Subcutaneous abdominal adipose tissue (tissue), 5 donors: Measurements from ENCODE around the gene XYLT1.

Source experiments
- H3K27ac ChIP-seq: one replicate; pipeline ENCODE4 v1.7.0; 2013; ENCODE audit warnings: low read depth, mild to moderate bottlenecking, inconsistent platforms, low read length, moderate library complexity
- H3K27me3 ChIP-seq, 5 donors: one replicate each; pipeline ENCODE4 v1.7.0; 2013; ENCODE audit warnings: low read length in 5 of 5, inconsistent platforms in 1 of 5; ENCODE audit not compliant: control insufficient read depth in 5 of 5, insufficient read depth in 4 of 5
- H3K36me3 ChIP-seq, 5 donors: one replicate each; pipeline ENCODE4 v1.7.0; 2013; ENCODE audit warnings: low read length in 5 of 5; ENCODE audit not compliant: control insufficient read depth in 5 of 5, insufficient read depth in 5 of 5
- H3K4me1 ChIP-seq, 5 donors: one replicate each; pipeline ENCODE4 v1.7.0; 2013; ENCODE audit warnings: low read length in 5 of 5, mild to moderate bottlenecking in 3 of 5, moderate library complexity in 1 of 5; ENCODE audit not compliant: control insufficient read depth in 5 of 5, insufficient read depth in 5 of 5
- H3K4me3 ChIP-seq, 5 donors: one replicate each; pipeline ENCODE4 v1.7.0; 2013; ENCODE audit warnings: low read length in 5 of 5, low read depth in 1 of 5
- H3K9ac ChIP-seq, 5 donors: one replicate each; pipeline ENCODE4 v1.7.0; 2013; ENCODE audit warnings: low read length in 5 of 5, mild to moderate bottlenecking in 4 of 5, moderate library complexity in 3 of 5
- H3K9me3 ChIP-seq, 5 donors: one replicate each; pipeline ENCODE4 v1.7.0; 2013; ENCODE audit warnings: low read length in 5 of 5; ENCODE audit not compliant: control insufficient read depth in 5 of 5
- donor health status: healthy.
- donor health status: healthy.
- donor health status: healthy.
- donor health status: healthy.
- donor health status: healthy.

Gene XYLT1

GRCh38 chr16:17408955-17409441, 61.8 kb downstream of the XYLT1 start:
- H3K9ac ChIP-seq, result no peak overlapping the region
- no peaks in the 10 kb centered on the region for H3K27me3 ChIP-seq
- no peak overlapping the region for H3K4me3 ChIP-seq
- H3K4me1 ChIP-seq, result peaks cover 8 to 29% (median 24%) of the 10 kb centered on the region in 5 donors
- H3K36me3 ChIP-seq, result no peaks in the 10 kb centered on the region
- no peaks in the 10 kb centered on the region for H3K9me3 ChIP-seq
- no peak overlapping the region for H3K27ac ChIP-seq

- H3K36me3 ChIP-seq, result no peaks in the 10 kb centered on the region
- no peaks in the 10 kb centered on the region for H3K27me3 ChIP-seq
- H3K9ac ChIP-seq, result no peak overlapping the region
- no peak overlapping the region for H3K4me3 ChIP-seq
- peaks cover 8 to 33% (median 24%) of the 10 kb centered on the region in 5 donors for H3K4me1 ChIP-seq
- no peak overlapping the region for H3K27ac ChIP-seq
- no peaks in the 10 kb centered on the region for H3K9me3 ChIP-seq
Measured at GRCh38 chr16:17408296-17408695, 62.5 kb downstream of the XYLT1 start.

GRCh38 chr16:17407321-17407720, 63.4 kb downstream of the XYLT1 start:
- peaks cover 8 to 33% (median 21%) of the 10 kb centered on the region in 5 donors for H3K4me1 ChIP-seq
- H3K36me3 ChIP-seq, result no peaks in the 10 kb centered on the region
- no peaks in the 10 kb centered on the region for H3K27me3 ChIP-seq
- H3K4me3 ChIP-seq, result no peak overlapping the region
- no peaks in the 10 kb centered on the region for H3K9me3 ChIP-seq
- no peak overlapping the region for H3K9ac ChIP-seq
- peak overlapping the region; percentile 37 for H3K27ac ChIP-seq

- peak overlapping the region; percentile 75 for H3K27ac ChIP-seq
- H3K4me1 ChIP-seq, result peaks cover 8 to 30% (median 21%) of the 10 kb centered on the region in 5 donors
- no peaks in the 10 kb centered on the region for H3K9me3 ChIP-seq
- H3K4me3 ChIP-seq, result peak overlapping the region in 2 of 5 donors; percentile 11 to 16
- H3K36me3 ChIP-seq, result no peaks in the 10 kb centered on the region
- H3K9ac ChIP-seq, result peak overlapping the region in 3 of 5 donors; percentile 2 to 27 (median 20)
- H3K27me3 ChIP-seq, result no peaks in the 10 kb centered on the region
Measured at GRCh38 chr16:17404941-17405689, 65.6 kb downstream of the XYLT1 start.

- Histone ChIP-seq H3K27me3 (no peaks in the 10 kb centered on the region), H3K9ac (no peak overlapping the region), H3K4me3 (no peak overlapping the region), H3K9me3 (no peaks in the 10 kb centered on the region), H3K36me3 (no peaks in the 10 kb centered on the region), H3K27ac (no peak overlapping the region), H3K4me1 (peaks cover 8 to 30% (median 21%) of the 10 kb centered on the region in 5 donors)
Measured at GRCh38 chr16:17403859-17404545, 66.8 kb downstream of the XYLT1 start.

- Histone ChIP-seq H3K27ac (no peak overlapping the region), H3K4me1 (peaks cover 8 to 30% (median 21%) of the 10 kb centered on the region in 5 donors), H3K36me3 (no peaks in the 10 kb centered on the region), H3K27me3 (no peaks in the 10 kb centered on the region), H3K4me3 (no peak overlapping the region), H3K9me3 (no peaks in the 10 kb centered on the region), H3K9ac (no peak overlapping the region)
Measured at GRCh38 chr16:17403156-17403809, 67.5 kb downstream of the XYLT1 start.

- Histone ChIP-seq H3K9me3 (no peaks in the 10 kb centered on the region), H3K4me1 (peaks cover 9 to 26% (median 20%) of the 10 kb centered on the region in 5 donors), H3K27me3 (no peaks in the 10 kb centered on the region), H3K27ac (no peak overlapping the region), H3K9ac (no peak overlapping the region), H3K4me3 (no peak overlapping the region), H3K36me3 (no peaks in the 10 kb centered on the region)
Measured at GRCh38 chr16:17397499-17397891, 73.3 kb downstream of the XYLT1 start.

- H3K27me3 ChIP-seq, result no peaks in the 10 kb centered on the region
- H3K36me3 ChIP-seq, result no peaks in the 10 kb centered on the region
- H3K4me3 ChIP-seq, result no peak overlapping the region
- no peak overlapping the region for H3K9ac ChIP-seq
- no peak overlapping the region for H3K27ac ChIP-seq
- H3K9me3 ChIP-seq, result no peaks in the 10 kb centered on the region
- peaks cover 9 to 26% (median 20%) of the 10 kb centered on the region in 5 donors for H3K4me1 ChIP-seq
Measured at GRCh38 chr16:17396762-17397498, 73.8 kb downstream of the XYLT1 start.

- no peak overlapping the region for H3K27ac ChIP-seq
- no peaks in the 10 kb centered on the region for H3K27me3 ChIP-seq
- H3K9ac ChIP-seq, result no peak overlapping the region
Measured at GRCh38 chr16:17395849-17396480, 74.8 kb downstream of the XYLT1 start.

More at GRCh38 chr16:17395849-17396480, 74.8 kb downstream of the XYLT1 start:
- H3K4me1 ChIP-seq, result peaks cover 10 to 26% (median 20%) of the 10 kb centered on the region in 5 donors
- peak overlapping the region in 1 of 5 donors; percentile 19 for H3K4me3 ChIP-seq
- no peaks in the 10 kb centered on the region for H3K9me3 ChIP-seq
- no peaks in the 10 kb centered on the region for H3K36me3 ChIP-seq
